Smooth muscle cell (in vitro differentiated cells): Measurements from ENCODE around the gene ABCC12. TPM values are rescaled to one million over a fixed set of nuclear protein-coding genes. Genes with fewer than 3 reads are reported as not detected.

Experiments
- DNase-seq: peaks from one replicate; lab custom pipeline; 2025; ENCODE audit not compliant: unreplicated experiment; lab: John Stamatoyannopoulos, UW
- H2AFZ ChIP-seq: fragments of 200-600 bp; sonication (generic); 2 replicates; pipeline ENCODE4 v1.6.0; 2016; ENCODE audit warnings: antibody characterized with exemption, low read depth, mild to moderate bottlenecking
- H3F3A ChIP-seq: fragments of 200-600 bp; sonication (generic); 2 replicates; pipeline ENCODE4 v1.6.0; 2017; ENCODE audit warnings: antibody characterized with exemption, low read depth
- H3K27ac ChIP-seq: fragments of 200-600 bp; sonication (generic); 2 replicates; pipeline ENCODE4 v1.5.1; 2016; ENCODE audit warnings: low read depth, mild to moderate bottlenecking
- H3K27me3 ChIP-seq: fragments of 200-600 bp; sonication (generic); 2 replicates; pipeline ENCODE4 v1.6.1; 2016; ENCODE audit warnings: low read depth, mild to moderate bottlenecking
- H3K36me3 ChIP-seq: fragments of 200-600 bp; sonication (generic); 2 replicates; pipeline ENCODE4 v1.5.1; 2016; ENCODE audit warnings: low read depth
- H3K4me1 ChIP-seq: fragments of 200-600 bp; sonication (generic); 2 replicates; pipeline ENCODE4 v1.5.1; 2016; ENCODE audit warnings: low read depth
- H3K4me2 ChIP-seq: fragments of 200-600 bp; sonication (generic); 2 replicates; pipeline ENCODE4 v1.6.0; 2016; ENCODE audit warnings: mild to moderate bottlenecking
- H3K4me3 ChIP-seq: fragments of 200-600 bp; sonication (generic); 2 replicates; pipeline ENCODE4 v1.5.1; 2016; ENCODE audit warnings: mild to moderate bottlenecking
- H3K79me2 ChIP-seq: fragments of 200-600 bp; sonication (generic); 2 replicates; pipeline ENCODE4 v1.6.0; 2016; ENCODE audit warnings: low read depth, mild to moderate bottlenecking
- H3K9ac ChIP-seq: fragments of 200-600 bp; sonication (generic); 2 replicates; pipeline ENCODE4 v1.6.0; 2016; ENCODE audit warnings: low read depth
- H3K9me3 ChIP-seq: fragments of 200-600 bp; sonication (generic); replicated peaks from 2 replicates; pipeline ENCODE4 v1.5.1; 2016; ENCODE audit warnings: low read depth
- H4K20me1 ChIP-seq: fragments of 200-600 bp; sonication (generic); 2 replicates; pipeline ENCODE4 v1.6.0; 2016; ENCODE audit warnings: low read depth
- WGBS: methylation state at CpG from one replicate; pipeline ENCODE4 v1.1.7; 2016; ENCODE audit warnings: low lambda C conversion rate; 5-methylcytosine and 5-hydroxymethylcytosine counted together
- polyA plus RNA-seq: library from polyadenylated mRNA; unstranded; fragments of >200 nt; fragmentation: Nextera tagmentation; extraction: Ambion mirVana; gene quantifications from 2 replicates; pipeline ENCODE4 v1.2.1, GENCODE V29; 2016
- total RNA-seq: library from RNA; depleted of rRNA; stranded (reverse); fragments of >200 nt; gene quantifications from 2 replicates; pipeline ENCODE4 v1.2.3, GENCODE V29; 2014
- TF ChIP-seq, protein P1 (sequence below): fragments of 200-600 bp; sonication (generic); IDR thresholded peaks from 2 replicates; pipeline ENCODE4 v1.5.1; 2017; ENCODE audit warnings: borderline replicate concordance, mild to moderate bottlenecking, antibody characterized with exemption; ENCODE audit not compliant: insufficient read depth, poor library complexity, severe bottlenecking

ABCC12 gene
- total and polyA plus RNA-seq, 2 experiments from 2014 or later: not detected

DNA sequence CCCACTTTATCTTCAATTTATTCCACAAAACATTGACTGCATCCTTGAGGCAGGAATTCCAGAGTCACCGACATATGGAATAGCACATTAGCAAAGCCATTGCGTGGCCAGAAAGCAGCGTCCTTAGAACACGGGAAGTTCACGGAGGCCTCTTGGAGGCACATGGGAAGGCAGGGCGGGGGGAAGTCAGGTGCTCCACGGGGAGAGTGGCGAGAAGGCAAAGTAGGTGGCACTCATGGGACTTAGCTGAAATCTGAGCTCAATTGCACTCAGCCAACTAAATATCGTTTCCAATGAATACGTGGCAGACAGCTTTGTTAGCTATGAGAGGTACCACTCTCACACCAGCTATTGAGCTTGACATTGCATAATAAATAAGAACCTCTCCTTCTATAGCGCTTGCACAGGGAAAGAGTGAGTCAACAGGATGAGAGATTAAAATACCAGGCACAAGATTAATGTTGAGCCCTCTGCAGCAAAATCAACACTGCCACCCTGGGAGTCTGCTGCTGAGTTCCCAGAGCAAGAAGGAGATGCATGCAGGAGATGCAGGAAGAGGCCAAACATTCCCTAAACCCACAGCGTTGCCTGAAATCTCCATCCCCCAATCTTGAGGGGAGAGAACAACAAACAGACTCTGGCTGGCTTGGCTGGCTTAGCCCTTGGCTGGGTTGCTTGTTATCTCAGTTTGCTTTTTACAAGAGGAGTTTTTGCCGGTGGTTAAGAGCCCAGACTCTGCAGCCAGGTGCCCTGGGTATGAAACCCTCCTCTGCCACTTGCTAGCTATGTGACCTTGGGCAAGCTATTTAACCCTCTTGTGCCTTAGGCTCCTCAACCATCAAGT lies 28.8 kb downstream of the ABCC12 start:
- Histone ChIP-seq H2AFZ (no peak overlapping the region), H3K4me1 (peaks cover 16% of the 10 kb centered on the region), H3K9me3 (no peaks in the 10 kb centered on the region), H3F3A (peaks cover 13% of the 10 kb centered on the region), H3K27me3 (no peaks in the 10 kb centered on the region), H3K27ac (peak overlapping the region; percentile 80), H3K36me3 (no peaks in the 10 kb centered on the region), H3K9ac (peak overlapping the region; percentile 49), H4K20me1 (no peaks in the 10 kb centered on the region), H3K4me3 (no peak overlapping the region), H3K4me2 (peak overlapping the region; percentile 54), H3K79me2 (no peaks in the 10 kb centered on the region)
- TF ChIP-seq, protein P1, sequence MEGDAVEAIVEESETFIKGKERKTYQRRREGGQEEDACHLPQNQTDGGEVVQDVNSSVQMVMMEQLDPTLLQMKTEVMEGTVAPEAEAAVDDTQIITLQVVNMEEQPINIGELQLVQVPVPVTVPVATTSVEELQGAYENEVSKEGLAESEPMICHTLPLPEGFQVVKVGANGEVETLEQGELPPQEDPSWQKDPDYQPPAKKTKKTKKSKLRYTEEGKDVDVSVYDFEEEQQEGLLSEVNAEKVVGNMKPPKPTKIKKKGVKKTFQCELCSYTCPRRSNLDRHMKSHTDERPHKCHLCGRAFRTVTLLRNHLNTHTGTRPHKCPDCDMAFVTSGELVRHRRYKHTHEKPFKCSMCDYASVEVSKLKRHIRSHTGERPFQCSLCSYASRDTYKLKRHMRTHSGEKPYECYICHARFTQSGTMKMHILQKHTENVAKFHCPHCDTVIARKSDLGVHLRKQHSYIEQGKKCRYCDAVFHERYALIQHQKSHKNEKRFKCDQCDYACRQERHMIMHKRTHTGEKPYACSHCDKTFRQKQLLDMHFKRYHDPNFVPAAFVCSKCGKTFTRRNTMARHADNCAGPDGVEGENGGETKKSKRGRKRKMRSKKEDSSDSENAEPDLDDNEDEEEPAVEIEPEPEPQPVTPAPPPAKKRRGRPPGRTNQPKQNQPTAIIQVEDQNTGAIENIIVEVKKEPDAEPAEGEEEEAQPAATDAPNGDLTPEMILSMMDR: no peak
- peak; percentile 45 for DNase-seq
- WGBS: 46% methylated on average over 13 of the region's 13 CpGs

DNA sequence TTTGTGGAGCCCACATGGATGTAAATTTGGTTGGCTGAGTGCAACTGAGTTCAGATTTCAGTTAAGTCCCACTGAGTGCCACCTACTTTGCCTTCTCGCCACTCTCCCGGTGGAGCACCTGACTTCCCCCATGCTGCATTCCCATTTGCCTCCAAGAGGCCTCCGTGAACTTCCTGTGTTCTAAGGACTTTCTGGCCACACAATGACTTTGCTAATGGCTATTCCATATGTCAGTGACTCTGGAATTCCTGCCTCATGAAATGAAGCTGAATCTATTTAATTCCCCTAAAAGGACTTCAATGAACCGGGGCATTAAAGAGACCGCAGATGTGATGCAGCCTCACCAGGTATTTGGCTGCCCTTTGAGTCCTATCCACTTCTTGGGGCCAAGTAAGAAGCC lies 29.9 kb downstream of the ABCC12 start:
- 96% methylated on average over 5 of the region's 5 CpGs for WGBS
- H3K27ac ChIP-seq: peak overlapping the region; percentile 80

DNA sequence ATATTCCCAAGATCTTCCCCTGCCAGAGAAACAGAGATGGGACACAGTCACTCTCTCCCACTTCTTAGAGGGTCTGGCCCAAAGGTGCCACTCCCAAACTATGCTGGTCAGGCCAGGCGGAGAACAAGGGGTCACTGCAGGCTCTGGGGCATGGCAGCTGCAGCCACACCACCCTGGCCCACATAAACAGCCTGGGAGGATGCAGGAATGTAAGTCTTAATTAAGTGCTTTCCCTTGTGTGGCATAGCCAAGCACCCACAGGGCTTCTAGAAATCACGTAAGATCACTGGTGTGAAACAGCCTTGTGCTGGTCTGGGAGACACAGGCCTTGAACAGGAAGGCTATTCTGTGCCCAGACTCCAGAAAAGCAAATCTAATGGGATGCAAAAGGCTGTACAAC lies 31.5 kb downstream of the ABCC12 start:
- no peak overlapping the region for H3K9ac ChIP-seq
- H3K4me2 ChIP-seq: no peak overlapping the region
- H3K79me2 ChIP-seq: no peaks in the 10 kb centered on the region
- WGBS: 86% methylated on average over 2 of the region's 2 CpGs
- TF ChIP-seq, protein P1: no peak
- H3F3A ChIP-seq: peaks cover 13% of the 10 kb centered on the region
- no peaks in the 10 kb centered on the region for H3K9me3 ChIP-seq
- no peaks in the 10 kb centered on the region for H3K36me3 ChIP-seq
- DNase-seq: no peak
- H3K27me3 ChIP-seq: no peaks in the 10 kb centered on the region
- no peak overlapping the region for H3K4me3 ChIP-seq
- H3K4me1 ChIP-seq: peaks cover 11% of the 10 kb centered on the region
- peak overlapping the region; percentile 94 for H3K27ac ChIP-seq
- H2AFZ ChIP-seq: no peak overlapping the region
- H4K20me1 ChIP-seq: no peaks in the 10 kb centered on the region

More for the DNA sequence above, 29.9 kb downstream of the ABCC12 start:
- H2AFZ ChIP-seq: no peak overlapping the region
- H3K4me3 ChIP-seq: no peak overlapping the region
- H3F3A ChIP-seq: peaks cover 13% of the 10 kb centered on the region
- H3K27me3 ChIP-seq: no peaks in the 10 kb centered on the region
- TF ChIP-seq, protein P1: no peak
- no peak overlapping the region for H3K9ac ChIP-seq
- H3K9me3 ChIP-seq: no peaks in the 10 kb centered on the region
- H4K20me1 ChIP-seq: no peaks in the 10 kb centered on the region
- H3K79me2 ChIP-seq: no peaks in the 10 kb centered on the region
- DNase-seq: no peak
- peaks cover 11% of the 10 kb centered on the region for H3K4me1 ChIP-seq
- no peaks in the 10 kb centered on the region for H3K36me3 ChIP-seq
- peak overlapping the region; percentile 34 for H3K4me2 ChIP-seq
